ENCODE data around the gene ANKRD52.

Gene ANKRD52

DNA sequence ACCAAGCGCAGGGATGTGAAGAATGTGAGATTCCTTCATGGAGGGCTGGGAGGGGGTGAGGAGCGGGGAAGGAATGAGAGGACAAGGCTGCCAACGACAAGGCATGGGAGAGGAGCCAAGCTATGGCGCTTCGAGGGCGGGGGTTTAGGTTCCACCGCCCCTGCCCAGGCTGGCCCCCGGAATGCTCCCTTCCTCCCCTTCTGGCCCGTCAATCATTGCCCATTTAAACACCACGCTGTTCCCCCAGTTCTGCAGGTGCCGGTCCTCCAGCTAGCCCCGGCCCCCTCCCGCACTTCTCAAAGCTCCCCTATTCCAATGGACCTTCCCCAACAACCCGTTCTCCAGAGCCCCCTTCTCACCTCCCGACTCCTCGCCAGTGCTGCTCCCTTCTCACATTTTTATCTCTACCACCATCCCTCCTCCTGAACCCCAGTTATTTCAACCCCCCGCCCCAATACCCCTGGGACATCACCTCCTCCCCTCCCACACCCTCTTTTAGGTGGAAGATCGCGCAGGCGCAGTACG, 36.9 kb downstream of the ANKRD52 start:
- peaks cover 47% of the 10 kb centered on the region for H3K4me1 Mint-ChIP-seq
- peaks cover 4% of the 10 kb centered on the region for H3K36me3 Mint-ChIP-seq (ENCODE audit: low read depth)
- ATAC-seq = peak; percentile 12
- no peaks in the 10 kb centered on the region for H3K9me3 Mint-ChIP-seq
- DNase-seq = no peak
- no peaks in the 10 kb centered on the region for H3K27me3 Mint-ChIP-seq
- peak overlapping the region; percentile 95 for H3K4me3 Mint-ChIP-seq
- peak overlapping the region; percentile 97 for H3K27ac Mint-ChIP-seq

DNA sequence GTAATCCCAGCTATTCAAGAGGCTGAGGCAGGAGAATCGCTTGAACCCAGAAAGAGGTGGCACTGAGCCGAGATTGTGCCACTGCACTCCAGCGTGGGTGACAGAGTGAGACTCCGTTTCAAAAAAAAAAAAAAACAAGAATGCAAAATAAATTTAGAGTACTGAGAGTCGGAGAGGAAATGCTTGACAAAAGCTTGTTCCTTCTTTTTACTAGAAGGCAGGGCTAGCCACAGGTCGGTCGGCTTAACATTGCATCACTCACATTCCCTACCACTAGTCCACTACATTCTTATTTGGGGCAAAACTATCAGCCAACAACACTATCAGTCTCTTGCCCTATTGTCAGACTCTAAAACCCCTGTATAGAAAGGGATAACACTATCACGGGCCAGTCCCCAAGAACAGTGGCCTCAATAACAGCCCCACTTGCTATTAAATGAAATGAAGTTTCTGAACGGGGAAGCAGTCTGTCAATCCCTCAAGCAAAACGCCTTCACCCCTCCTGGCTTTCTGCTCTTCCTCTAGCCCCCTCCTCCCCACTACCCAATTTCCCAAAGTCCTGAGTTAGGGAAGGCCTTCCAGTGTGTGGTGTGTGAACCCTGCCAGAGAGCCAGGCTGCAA, 37.5 kb downstream of the ANKRD52 start:
- ATAC-seq (no peak), DNase-seq (no peak)
- Mint-ChIP-seq H3K4me3 (peak overlapping the region; percentile 95), H3K27ac (peak overlapping the region; percentile 97), H3K4me1 (peaks cover 45% of the 10 kb centered on the region), H3K27me3 (no peaks in the 10 kb centered on the region), H3K36me3 (ENCODE audit: low read depth) (peaks cover 2% of the 10 kb centered on the region), H3K9me3 (no peaks in the 10 kb centered on the region)

DNA sequence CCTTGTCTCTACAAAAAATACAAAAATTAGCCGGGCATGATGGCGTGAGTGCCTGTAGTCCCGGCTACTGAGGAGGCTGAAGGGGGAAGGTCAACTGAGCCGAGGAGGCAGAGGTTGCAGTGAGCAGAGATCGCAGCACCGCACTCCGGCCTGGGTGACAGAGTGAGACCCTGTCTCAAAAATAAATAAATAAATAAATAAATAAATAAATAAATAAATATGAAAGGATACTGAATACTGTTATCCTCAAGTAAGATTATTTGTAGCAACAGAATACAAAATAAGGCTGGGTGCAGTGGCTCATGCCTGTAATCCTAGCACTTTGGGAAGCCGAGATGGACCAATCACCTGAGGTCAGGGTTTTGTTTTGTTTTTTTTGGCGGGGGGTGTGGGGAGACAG, 38.3 kb downstream of the ANKRD52 start:
- ATAC-seq = no peak
- DNase-seq = no peak
- no peaks in the 10 kb centered on the region for H3K27me3 Mint-ChIP-seq
- no peak overlapping the region for H3K27ac Mint-ChIP-seq
- peaks cover 37% of the 10 kb centered on the region for H3K4me1 Mint-ChIP-seq
- H3K36me3 Mint-ChIP-seq (ENCODE audit: low read depth) = peaks cover 5% of the 10 kb centered on the region
- H3K9me3 Mint-ChIP-seq = no peaks in the 10 kb centered on the region
- no peak overlapping the region for H3K4me3 Mint-ChIP-seq

DNA sequence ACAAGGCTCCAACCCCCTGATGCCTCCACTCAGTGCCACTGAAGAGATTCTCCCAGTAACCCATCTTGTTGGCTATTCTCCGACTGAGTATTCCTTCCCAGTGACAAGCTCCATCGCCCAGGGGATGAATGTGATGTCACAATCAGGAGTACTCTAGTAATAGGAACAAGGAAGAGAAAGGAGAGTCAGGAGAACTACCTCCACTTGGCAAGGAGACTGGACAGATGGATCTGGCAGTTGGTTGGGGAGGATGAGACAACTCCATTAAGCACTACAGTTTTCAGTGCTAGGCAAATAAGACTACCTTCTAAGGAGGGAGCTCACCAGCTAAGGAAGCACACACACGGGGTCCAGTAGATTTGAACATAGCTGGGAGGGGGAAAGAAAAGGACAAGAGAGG, 41.7 kb downstream of the ANKRD52 start:
- H3K27ac Mint-ChIP-seq = no peak overlapping the region
- H3K4me3 Mint-ChIP-seq = no peak overlapping the region
- no peaks in the 10 kb centered on the region for H3K9me3 Mint-ChIP-seq
- peaks cover 8% of the 10 kb centered on the region for H3K4me1 Mint-ChIP-seq
- no peak for DNase-seq
- H3K27me3 Mint-ChIP-seq = no peaks in the 10 kb centered on the region
- no peak for ATAC-seq
- H3K36me3 Mint-ChIP-seq (ENCODE audit: low read depth) = peaks cover 27% of the 10 kb centered on the region

DNA sequence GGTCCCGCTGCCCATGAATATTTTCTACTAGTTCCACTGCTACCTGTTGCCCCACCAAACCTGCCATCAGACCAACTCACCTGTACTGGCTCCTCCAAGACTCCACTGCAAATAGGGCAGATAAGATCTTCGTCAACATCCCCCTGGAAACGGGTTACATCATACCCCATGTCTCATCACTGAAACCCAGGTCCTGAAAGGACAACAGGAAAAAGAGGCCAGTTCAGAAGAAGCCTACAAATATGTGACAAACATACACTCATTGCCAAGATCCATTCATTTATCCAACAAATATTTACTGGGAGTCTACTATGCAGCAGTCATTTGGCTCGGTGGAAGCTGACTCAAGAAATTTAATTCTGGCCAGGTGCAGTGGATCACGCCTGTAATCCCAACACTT, 44.3 kb downstream of the ANKRD52 start:
- ATAC-seq = no peak
- Mint-ChIP-seq H3K36me3 (ENCODE audit: low read depth) (peaks cover 34% of the 10 kb centered on the region), H3K4me3 (no peak overlapping the region), H3K4me1 (no peaks in the 10 kb centered on the region), H3K9me3 (no peaks in the 10 kb centered on the region), H3K27ac (no peak overlapping the region), H3K27me3 (no peaks in the 10 kb centered on the region)
- no peak for DNase-seq

DNA sequence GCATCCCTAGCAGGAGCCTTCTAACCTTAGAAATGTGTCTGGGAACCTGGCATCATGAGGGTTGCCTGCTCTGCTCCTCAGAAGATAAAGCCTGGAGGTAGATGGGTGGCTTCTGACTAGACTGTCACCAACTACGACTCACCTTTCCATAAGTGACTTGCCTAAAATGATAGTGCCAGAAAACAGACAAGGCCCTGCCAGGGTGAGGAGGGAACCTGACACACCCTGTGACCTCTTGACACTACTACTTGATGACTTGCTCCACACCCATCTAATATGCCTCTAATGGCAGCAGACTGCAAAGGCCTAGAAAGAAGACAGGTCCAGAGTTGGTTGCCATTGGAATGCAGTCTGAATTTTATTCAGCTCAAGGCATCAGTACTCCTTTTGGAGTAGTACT, 45.8 kb downstream of the ANKRD52 start:
- H3K4me3 Mint-ChIP-seq = no peak overlapping the region
- peaks cover 37% of the 10 kb centered on the region for H3K36me3 Mint-ChIP-seq (ENCODE audit: low read depth)
- peak; percentile 86 for ATAC-seq
- H3K4me1 Mint-ChIP-seq = no peaks in the 10 kb centered on the region
- DNase-seq = no peak
- H3K27ac Mint-ChIP-seq = no peak overlapping the region
- H3K9me3 Mint-ChIP-seq = no peaks in the 10 kb centered on the region
- no peaks in the 10 kb centered on the region for H3K27me3 Mint-ChIP-seq

DNA sequence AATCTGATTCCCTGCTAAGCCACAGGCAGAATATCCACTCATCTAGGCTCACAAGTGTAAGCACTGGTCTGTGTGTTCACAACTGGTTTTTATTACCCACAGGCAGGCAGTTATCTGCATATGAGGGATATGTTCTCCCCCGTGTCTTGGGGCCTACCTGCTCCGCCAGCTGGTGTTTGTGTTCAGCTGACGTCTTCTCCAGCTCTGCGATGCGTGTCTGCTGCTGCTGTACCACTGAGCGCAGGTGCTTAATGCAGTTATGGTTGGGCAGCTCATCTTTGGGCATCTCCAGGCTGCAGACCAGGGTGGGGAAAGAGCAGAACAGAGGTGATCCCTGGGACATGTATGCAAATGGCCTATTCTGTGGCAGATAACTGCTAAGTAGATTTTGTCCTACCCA, 50.2 kb downstream of the ANKRD52 start:
- no peaks in the 10 kb centered on the region for H3K27me3 Mint-ChIP-seq
- peaks cover 2% of the 10 kb centered on the region for H3K4me1 Mint-ChIP-seq
- no peak for DNase-seq
- H3K27ac Mint-ChIP-seq = no peak overlapping the region
- H3K4me3 Mint-ChIP-seq = no peak overlapping the region
- H3K36me3 Mint-ChIP-seq (ENCODE audit: low read depth) = peaks cover 37% of the 10 kb centered on the region
- H3K9me3 Mint-ChIP-seq = no peaks in the 10 kb centered on the region
- ATAC-seq = no peak

DNA sequence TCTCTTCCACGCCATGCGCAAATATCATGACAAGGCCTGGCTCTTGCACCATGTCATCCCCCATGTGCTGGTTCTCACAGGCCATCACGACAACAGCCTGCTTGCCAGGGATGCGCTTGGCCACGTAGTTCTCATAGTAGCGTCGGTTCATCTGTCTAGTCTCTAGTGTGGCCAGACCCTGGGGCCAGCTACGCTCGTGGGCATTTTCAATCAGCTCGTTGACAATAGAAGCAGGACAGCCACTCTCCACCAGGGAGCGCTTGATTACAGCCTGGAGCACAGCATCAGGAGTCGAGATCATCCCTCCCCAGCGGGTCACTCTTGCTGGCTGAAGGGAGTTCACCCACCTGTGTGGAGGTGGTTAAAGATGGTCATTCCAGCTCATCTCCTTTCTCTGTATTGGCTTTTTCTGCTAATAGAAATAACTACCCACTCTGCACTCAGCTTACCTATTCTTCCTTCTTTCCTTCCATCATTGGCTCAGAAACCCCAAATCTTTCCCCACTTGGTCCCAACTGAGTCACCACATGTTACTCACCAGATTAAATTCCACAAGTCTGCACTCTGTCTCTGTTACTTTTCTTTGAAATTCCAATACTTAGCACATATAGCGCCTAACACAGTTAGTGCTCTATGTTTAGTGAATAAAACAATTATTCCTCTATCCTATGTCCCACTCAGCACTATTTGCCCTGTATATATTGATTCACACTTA, 51.6 kb downstream of the ANKRD52 start:
- DNase-seq (peak; percentile 46), ATAC-seq (peak; percentile 64)
- Mint-ChIP-seq H3K9me3 (no peaks in the 10 kb centered on the region), H3K4me3 (no peak overlapping the region), H3K4me1 (peaks cover 2% of the 10 kb centered on the region), H3K27me3 (no peaks in the 10 kb centered on the region), H3K27ac (peak overlapping the region; percentile 12), H3K36me3 (ENCODE audit: low read depth) (peaks cover 27% of the 10 kb centered on the region)

DNA sequence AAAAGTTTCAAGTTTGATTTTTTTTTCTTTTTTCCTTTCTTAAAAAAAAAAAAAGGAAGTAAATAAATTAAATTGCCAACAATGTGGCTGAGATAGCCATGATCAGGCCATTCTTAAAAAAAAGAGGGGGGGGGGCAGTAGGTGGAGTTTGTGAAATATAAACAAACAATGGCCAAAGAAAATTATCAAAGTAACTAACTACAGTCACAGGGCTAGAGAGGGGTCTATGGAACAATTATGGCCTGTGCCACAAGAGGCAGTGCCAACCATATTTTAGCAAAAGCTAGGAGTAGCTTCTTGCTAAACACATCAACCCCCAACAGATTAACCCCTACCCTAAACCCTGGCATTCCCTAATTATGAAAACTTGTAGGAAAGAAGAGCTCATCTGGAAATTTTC, 52.7 kb downstream of the ANKRD52 start:
- peaks cover 2% of the 10 kb centered on the region for H3K4me1 Mint-ChIP-seq
- peaks cover 24% of the 10 kb centered on the region for H3K36me3 Mint-ChIP-seq (ENCODE audit: low read depth)
- no peaks in the 10 kb centered on the region for H3K27me3 Mint-ChIP-seq
- H3K9me3 Mint-ChIP-seq = no peaks in the 10 kb centered on the region
- no peak for DNase-seq
- H3K27ac Mint-ChIP-seq = no peak overlapping the region
- H3K4me3 Mint-ChIP-seq = no peak overlapping the region
- ATAC-seq = no peak

DNA sequence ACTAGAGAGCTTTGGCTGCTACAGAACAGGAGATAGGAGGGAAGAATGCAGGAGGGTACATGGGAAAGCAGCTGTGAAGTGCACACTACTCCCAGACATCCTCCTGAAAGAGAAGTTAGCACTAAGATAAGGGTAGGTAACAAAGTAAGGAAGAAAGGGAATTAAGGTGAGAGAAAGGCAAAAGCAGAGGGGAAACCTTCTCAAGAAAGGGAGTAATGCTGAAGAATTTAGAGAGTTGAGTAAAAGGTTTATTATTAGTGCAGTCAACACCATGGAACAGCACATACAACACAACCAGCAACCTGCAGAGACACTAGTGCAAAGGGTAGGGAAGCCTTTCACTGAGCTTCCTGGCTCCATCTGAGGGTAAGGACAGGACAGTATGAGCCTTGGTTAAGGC, 53.9 kb downstream of the ANKRD52 start:
- no peak for DNase-seq
- Mint-ChIP-seq H3K4me1 (peaks cover 2% of the 10 kb centered on the region), H3K36me3 (ENCODE audit: low read depth) (peaks cover 20% of the 10 kb centered on the region)

DNA sequence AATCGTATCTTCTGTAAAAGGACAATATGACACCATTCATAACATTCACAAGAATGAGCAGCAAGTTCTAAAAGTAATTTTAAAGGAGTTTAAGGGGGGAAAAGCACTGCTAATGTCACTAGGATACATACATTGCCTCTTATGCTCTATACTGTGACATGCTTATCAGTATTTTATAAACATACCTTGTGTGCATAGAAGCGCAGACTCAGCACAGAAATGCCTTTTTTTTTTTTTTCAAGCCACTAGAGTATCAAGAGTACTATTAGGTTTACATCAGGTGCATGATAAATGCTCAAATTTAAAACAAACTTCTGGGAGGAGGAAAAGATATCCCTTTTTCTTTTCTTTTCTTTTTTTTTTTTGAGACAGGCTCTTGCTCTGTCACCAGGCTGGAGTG, 55.3 kb downstream of the ANKRD52 start:
- Mint-ChIP-seq H3K4me3 (no peak overlapping the region), H3K36me3 (ENCODE audit: low read depth) (peaks cover 19% of the 10 kb centered on the region), H3K4me1 (peaks cover 2% of the 10 kb centered on the region), H3K9me3 (no peaks in the 10 kb centered on the region), H3K27me3 (no peaks in the 10 kb centered on the region), H3K27ac (no peak overlapping the region)
- no peak for ATAC-seq
- DNase-seq = no peak

More for the DNA sequence above, 53.9 kb downstream of the ANKRD52 start:
- no peak for ATAC-seq
- H3K9me3 Mint-ChIP-seq = no peaks in the 10 kb centered on the region
- H3K27me3 Mint-ChIP-seq = no peaks in the 10 kb centered on the region
- H3K4me3 Mint-ChIP-seq = no peak overlapping the region
- peak overlapping the region; percentile 50 for H3K27ac Mint-ChIP-seq

DNA sequence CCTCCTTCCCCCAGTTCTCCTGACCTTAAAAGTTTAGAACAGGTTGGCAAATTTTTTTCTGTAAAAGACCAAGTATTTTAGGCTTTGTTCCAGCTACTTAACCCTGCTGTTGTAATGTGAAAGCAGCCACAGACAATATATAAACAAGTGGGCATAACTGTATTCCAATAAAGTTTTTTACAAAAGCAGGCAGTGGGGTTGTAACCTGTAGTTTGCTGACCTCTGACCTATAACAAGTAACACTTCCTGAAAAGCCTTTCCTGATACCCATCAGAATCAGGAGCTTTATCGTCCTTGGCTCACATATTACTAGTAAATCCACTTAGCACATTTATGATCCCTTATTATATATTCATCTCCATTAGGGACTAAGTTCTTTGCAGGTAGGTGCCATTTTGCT, 55.8 kb downstream of the ANKRD52 start:
- H3K27me3 Mint-ChIP-seq = no peaks in the 10 kb centered on the region
- no peak overlapping the region for H3K4me3 Mint-ChIP-seq
- H3K27ac Mint-ChIP-seq = no peak overlapping the region
- no peaks in the 10 kb centered on the region for H3K9me3 Mint-ChIP-seq
- DNase-seq = no peak
- ATAC-seq = no peak
- H3K36me3 Mint-ChIP-seq (ENCODE audit: low read depth) = peaks cover 17% of the 10 kb centered on the region
- H3K4me1 Mint-ChIP-seq = peaks cover 2% of the 10 kb centered on the region

DNA sequence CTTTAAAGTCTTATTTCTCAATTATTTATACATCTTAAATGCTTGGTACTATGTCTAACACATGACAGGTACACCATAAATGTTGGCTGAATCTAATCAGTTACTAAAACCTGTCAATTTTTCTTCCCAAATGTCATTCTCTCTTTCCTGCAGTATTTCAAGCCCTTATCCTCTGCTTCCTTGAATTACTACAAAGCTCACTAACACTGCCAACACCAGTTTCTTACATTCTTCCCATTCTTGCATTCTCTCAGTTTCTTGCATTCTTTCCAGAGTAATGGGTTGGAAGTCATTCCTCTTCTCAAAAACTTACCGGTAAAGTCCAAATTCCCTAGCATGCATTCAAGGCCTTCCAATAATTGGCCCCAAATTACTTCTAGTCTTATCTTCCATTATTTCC, 59.3 kb downstream of the ANKRD52 start:
- ATAC-seq = no peak
- no peak for DNase-seq
- Mint-ChIP-seq H3K27me3 (no peaks in the 10 kb centered on the region), H3K27ac (no peak overlapping the region), H3K4me3 (no peak overlapping the region), H3K9me3 (no peaks in the 10 kb centered on the region), H3K4me1 (no peaks in the 10 kb centered on the region), H3K36me3 (ENCODE audit: low read depth) (no peaks in the 10 kb centered on the region)

DNA sequence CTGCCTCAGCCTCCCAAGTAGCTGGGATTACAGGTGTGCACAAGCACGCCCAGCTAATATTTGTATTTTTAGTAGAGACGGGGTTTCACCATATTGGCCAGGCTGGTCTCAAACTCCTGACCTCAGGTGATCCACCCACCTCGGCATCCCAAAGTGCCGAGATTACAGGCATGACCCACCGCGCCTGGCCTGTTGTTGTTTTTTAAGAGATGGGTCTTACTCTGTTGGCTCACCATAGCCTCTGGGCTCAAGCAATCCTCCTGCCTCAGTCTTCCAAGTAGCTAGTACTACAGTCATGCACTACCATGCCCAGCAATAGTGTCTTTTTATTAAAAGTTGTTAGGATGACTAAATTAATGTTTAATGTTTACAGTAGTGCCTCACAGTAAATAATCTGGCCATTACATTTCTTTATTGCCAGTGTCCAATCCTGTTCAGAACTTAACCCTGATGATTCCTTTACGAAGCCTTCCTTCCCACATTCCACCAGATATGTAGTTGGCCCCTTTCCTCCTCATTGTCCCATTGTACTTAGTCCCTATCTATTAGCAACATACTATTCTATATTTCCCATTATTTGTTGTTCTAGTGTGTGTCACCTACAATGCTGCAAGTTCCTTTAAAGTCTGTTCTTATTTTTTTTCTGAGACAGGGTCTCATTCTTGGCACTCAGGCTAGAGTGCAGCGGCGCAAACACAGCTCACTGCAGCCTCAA, 60.1 kb downstream of the ANKRD52 start:
- Mint-ChIP-seq H3K4me3 (no peak overlapping the region), H3K27me3 (no peaks in the 10 kb centered on the region), H3K27ac (no peak overlapping the region), H3K4me1 (peaks cover 5% of the 10 kb centered on the region), H3K9me3 (no peaks in the 10 kb centered on the region), H3K36me3 (ENCODE audit: low read depth) (no peaks in the 10 kb centered on the region)
- DNase-seq (no peak), ATAC-seq (no peak)

Data from activated naive CD8-positive, alpha-beta T cell treated with anti-CD3 and anti-CD28 coated beads, Interleukin-2, amount 50 U/mL, for 24 hours (primary cell).